ENCODE results near the gene BTAF1. TPM values are rescaled to one million over a fixed set of nuclear protein-coding genes. Genes with fewer than 3 reads are reported as not detected.

BTAF1 gene
- total RNA-seq, 1 donor from 2014 or later, result 26.7 TPM

GRCh38 chr10:92064506-92064905, 140.9 kb downstream of the BTAF1 start:
- no peak for TF ChIP-seq CTCF (IDR thresholded peaks at IDR 0.05)
- H3K4me3 Mint-ChIP-seq (ENCODE audit: unreplicated experiment), result no peak overlapping the region

GRCh38 chr10:92066386-92066785, 142.8 kb downstream of the BTAF1 start:
- Mint-ChIP-seq H3K36me3 (ENCODE audit: low read depth) (peaks cover 1% of the 10 kb centered on the region), H3K4me1 (ENCODE audit: low read depth) (no peaks in the 10 kb centered on the region), H3K27me3 (ENCODE audit: low read depth) (no peaks in the 10 kb centered on the region), H3K4me3 (ENCODE audit: unreplicated experiment) (no peak overlapping the region), H3K9me3 (ENCODE audit: low read depth) (no peaks in the 10 kb centered on the region), H3K27ac (ENCODE audit: unreplicated experiment) (no peak overlapping the region)
- DNase-seq (ENCODE audit: low spot score), result no peak
- no peak for TF ChIP-seq CTCF (IDR thresholded peaks at IDR 0.05)

More at GRCh38 chr10:92064506-92064905, 140.9 kb downstream of the BTAF1 start:
- no peak for DNase-seq (ENCODE audit: low spot score)
- H3K36me3 Mint-ChIP-seq (ENCODE audit: low read depth), result peaks cover 1% of the 10 kb centered on the region
- no peaks in the 10 kb centered on the region for H3K4me1 Mint-ChIP-seq (ENCODE audit: low read depth)
- no peaks in the 10 kb centered on the region for H3K27me3 Mint-ChIP-seq (ENCODE audit: low read depth)
- H3K27ac Mint-ChIP-seq (ENCODE audit: unreplicated experiment), result no peak overlapping the region
- no peaks in the 10 kb centered on the region for H3K9me3 Mint-ChIP-seq (ENCODE audit: low read depth)

DNA sequence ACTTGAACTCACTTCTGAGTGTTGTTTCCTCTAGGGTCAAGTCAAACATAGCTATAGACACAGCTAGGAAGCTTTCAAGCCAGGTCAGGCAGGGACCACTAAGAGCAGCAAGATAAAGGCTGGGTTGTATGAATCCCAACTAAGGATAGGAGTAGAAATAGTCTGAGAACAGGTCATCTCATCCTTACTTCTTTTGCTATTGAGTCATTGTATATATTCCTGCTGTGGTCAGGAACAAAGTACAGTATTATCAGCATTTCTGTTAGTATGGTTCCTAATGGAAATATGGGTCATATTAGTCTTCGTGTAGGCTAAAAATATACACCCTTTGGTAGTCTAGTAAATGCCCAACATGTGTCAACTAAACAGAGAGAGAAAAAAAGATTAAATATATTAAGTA, 145.3 kb downstream of the BTAF1 start:
- TF ChIP-seq CTCF (IDR thresholded peaks at IDR 0.05), result no peak
- no peak for DNase-seq (ENCODE audit: low spot score)
- no peaks in the 10 kb centered on the region for H3K4me1 Mint-ChIP-seq (ENCODE audit: low read depth)
- no peak overlapping the region for H3K4me3 Mint-ChIP-seq (ENCODE audit: unreplicated experiment)
- H3K9me3 Mint-ChIP-seq (ENCODE audit: low read depth), result no peaks in the 10 kb centered on the region
- H3K36me3 Mint-ChIP-seq (ENCODE audit: low read depth), result no peaks in the 10 kb centered on the region
- H3K27me3 Mint-ChIP-seq (ENCODE audit: low read depth), result no peaks in the 10 kb centered on the region
- no peak overlapping the region for H3K27ac Mint-ChIP-seq (ENCODE audit: unreplicated experiment)

- no peaks in the 10 kb centered on the region for H3K27me3 Mint-ChIP-seq (ENCODE audit: low read depth)
These were observed 150.7 kb downstream of the BTAF1 start for GRCh38 chr10:92074126-92074887.

GRCh38 chr10:92075829-92076228, 152.3 kb downstream of the BTAF1 start:
- Mint-ChIP-seq H3K4me3 (ENCODE audit: unreplicated experiment) (no peak overlapping the region), H3K4me1 (ENCODE audit: low read depth) (no peaks in the 10 kb centered on the region), H3K27me3 (ENCODE audit: low read depth) (no peaks in the 10 kb centered on the region), H3K36me3 (ENCODE audit: low read depth) (peaks cover 8% of the 10 kb centered on the region), H3K27ac (ENCODE audit: unreplicated experiment) (no peak overlapping the region), H3K9me3 (ENCODE audit: low read depth) (no peaks in the 10 kb centered on the region)
- DNase-seq (ENCODE audit: low spot score), result no peak
- no peak for TF ChIP-seq CTCF (IDR thresholded peaks at IDR 0.05)

More at GRCh38 chr10:92074126-92074887, 150.7 kb downstream of the BTAF1 start:
- no peak for DNase-seq (ENCODE audit: low spot score)
- peaks cover 3% of the 10 kb centered on the region for H3K36me3 Mint-ChIP-seq (ENCODE audit: low read depth)
- H3K4me3 Mint-ChIP-seq (ENCODE audit: unreplicated experiment), result no peak overlapping the region
- no peak overlapping the region for H3K27ac Mint-ChIP-seq (ENCODE audit: unreplicated experiment)
- H3K4me1 Mint-ChIP-seq (ENCODE audit: low read depth), result no peaks in the 10 kb centered on the region
- H3K9me3 Mint-ChIP-seq (ENCODE audit: low read depth), result no peaks in the 10 kb centered on the region
- TF ChIP-seq CTCF (IDR thresholded peaks at IDR 0.05), result peak; percentile 70
